Measurements from ENCODE around the gene SCAMP4. TPM values are rescaled to one million over a fixed set of nuclear protein-coding genes. Genes with fewer than 3 reads are reported as not detected.

SCAMP4 gene
- total RNA-seq, 3 donors from 2014 or later: 41.4 to 66.6 (median 44.6) TPM

DNA sequence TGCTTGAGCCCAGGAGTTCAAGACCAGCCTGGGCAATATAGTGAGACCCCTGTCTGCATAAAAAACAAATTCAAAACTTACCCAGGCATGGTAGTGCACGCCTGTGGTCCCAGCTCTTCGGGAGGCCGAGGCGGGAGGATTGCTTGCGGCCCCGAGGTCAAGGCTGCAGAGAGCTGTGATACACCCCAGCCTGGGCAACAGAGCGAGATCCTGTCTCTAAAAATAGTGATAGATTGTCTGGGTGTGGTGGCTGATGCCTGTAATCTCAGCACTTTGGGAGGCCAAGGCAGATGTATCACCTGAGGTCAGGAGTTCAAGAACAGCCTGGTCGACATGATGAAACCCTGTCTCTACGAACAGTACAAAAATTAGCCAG is 37.9 kb upstream of the SCAMP4 start:
- H3K27me3 ChIP-seq: no peaks in the 10 kb centered on the region
- H3K27ac ChIP-seq: no peak overlapping the region
- no peak for DNase-seq (ENCODE audit: low spot score in 2 of 2)
- H3K4me1 ChIP-seq: peaks cover under 1 to 5% of the 10 kb centered on the region in 2 donors
- H3K36me3 ChIP-seq: no peaks in the 10 kb centered on the region
- intact Hi-C loops (cut with DNase I; ENCODE audit: low total_unique reads): no loop called here
- TF ChIP-seq, protein P1, sequence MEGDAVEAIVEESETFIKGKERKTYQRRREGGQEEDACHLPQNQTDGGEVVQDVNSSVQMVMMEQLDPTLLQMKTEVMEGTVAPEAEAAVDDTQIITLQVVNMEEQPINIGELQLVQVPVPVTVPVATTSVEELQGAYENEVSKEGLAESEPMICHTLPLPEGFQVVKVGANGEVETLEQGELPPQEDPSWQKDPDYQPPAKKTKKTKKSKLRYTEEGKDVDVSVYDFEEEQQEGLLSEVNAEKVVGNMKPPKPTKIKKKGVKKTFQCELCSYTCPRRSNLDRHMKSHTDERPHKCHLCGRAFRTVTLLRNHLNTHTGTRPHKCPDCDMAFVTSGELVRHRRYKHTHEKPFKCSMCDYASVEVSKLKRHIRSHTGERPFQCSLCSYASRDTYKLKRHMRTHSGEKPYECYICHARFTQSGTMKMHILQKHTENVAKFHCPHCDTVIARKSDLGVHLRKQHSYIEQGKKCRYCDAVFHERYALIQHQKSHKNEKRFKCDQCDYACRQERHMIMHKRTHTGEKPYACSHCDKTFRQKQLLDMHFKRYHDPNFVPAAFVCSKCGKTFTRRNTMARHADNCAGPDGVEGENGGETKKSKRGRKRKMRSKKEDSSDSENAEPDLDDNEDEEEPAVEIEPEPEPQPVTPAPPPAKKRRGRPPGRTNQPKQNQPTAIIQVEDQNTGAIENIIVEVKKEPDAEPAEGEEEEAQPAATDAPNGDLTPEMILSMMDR (IDR thresholded peaks at IDR 0.05): no peak
- no peaks in the 10 kb centered on the region for H3K9me3 ChIP-seq
- H3K4me3 ChIP-seq: no peak overlapping the region

DNA sequence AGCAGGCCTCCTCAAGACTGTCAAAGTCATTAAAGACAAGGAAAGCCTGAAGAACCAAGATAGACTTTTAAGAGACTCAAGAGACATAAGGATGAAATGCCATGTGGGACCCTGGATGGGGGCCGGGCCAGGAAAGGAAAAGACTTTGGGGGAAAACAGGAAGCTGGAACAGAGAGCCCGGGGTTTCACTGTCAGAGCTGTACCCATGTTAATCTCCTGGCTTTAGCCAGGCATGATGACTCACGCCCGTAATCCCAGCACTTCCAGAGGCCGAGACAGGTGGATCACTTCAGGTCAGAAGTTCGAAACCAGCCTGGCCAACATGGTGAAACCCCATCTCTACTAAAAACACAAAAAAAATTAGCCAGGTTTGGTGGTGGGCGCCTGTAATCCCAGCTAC is 36.2 kb upstream of the SCAMP4 start:
- DNase-seq (ENCODE audit: low spot score in 2 of 2): no peak
- Histone ChIP-seq H3K36me3 (no peaks in the 10 kb centered on the region), H3K27me3 (no peaks in the 10 kb centered on the region), H3K4me3 (no peak overlapping the region), H3K9me3 (no peaks in the 10 kb centered on the region), H3K4me1 (peaks cover 15 to 20% of the 10 kb centered on the region in 2 donors), H3K27ac (no peak overlapping the region)
- intact Hi-C loops (cut with DNase I; ENCODE audit: low total_unique reads): no loop called here
- TF ChIP-seq POLR2A (IDR thresholded peaks at IDR 0.05) (no peak), POLR2AphosphoS5 (IDR thresholded peaks at IDR 0.05) (no peak)
- TF ChIP-seq, protein P1 (IDR thresholded peaks at IDR 0.05): no peak

DNA sequence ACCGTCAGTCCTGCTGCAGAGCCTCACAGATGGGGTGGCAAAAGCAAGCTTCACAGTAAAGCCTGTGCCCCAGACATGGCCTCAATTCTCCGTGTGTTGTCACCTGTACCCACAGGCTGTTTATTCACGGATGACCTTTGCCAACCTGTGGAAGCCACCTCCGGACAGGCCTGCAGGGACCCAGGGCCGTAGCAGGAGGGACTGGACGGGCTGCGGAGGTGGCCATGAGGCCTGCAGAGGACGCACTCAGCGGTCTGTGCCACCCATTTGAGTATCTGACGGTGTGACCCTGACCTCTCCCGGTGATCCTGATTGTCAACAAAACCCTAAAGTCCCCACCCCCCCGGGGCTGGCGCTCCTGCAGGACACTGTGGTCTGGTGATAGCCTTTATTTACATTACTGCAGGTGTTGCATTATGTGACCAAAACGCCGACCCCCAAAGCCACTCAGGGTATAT is 34.0 kb upstream of the SCAMP4 start:
- no peak for DNase-seq (ENCODE audit: low spot score in 2 of 2)
- intact Hi-C loops (cut with DNase I; ENCODE audit: low total_unique reads): no loop called here
- Histone ChIP-seq H3K4me3 (no peak overlapping the region), H3K27ac (no peak overlapping the region), H3K36me3 (no peaks in the 10 kb centered on the region), H3K27me3 (no peaks in the 10 kb centered on the region), H3K9me3 (no peaks in the 10 kb centered on the region), H3K4me1 (peaks cover 15 to 21% of the 10 kb centered on the region in 2 donors)
- TF ChIP-seq POLR2A (IDR thresholded peaks at IDR 0.05) (no peak), POLR2AphosphoS5 (IDR thresholded peaks at IDR 0.05) (no peak)
- TF ChIP-seq, protein P1 (IDR thresholded peaks at IDR 0.05): no peak

DNA sequence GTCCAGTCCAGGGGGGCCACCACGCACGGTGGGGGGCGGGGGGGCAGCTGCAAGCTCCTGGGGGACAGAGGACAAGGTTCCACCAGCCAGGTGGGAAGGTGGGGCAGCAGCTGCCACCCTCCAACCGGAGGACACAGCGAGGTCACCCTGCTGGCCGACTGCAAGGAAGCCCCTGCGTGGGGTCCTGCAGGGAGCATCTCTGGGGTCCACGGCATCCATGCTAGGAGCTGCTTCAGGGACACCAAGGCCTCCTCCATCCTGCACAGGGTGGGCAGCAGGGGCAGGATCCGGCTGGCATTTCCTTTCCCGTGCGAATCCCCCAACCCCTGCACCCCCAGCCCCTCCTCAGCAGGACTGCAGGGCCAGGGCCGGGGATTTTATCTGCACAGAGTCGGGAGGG is 33.6 kb upstream of the SCAMP4 start:
- H3K36me3 ChIP-seq: no peaks in the 10 kb centered on the region
- peaks cover 19 to 26% of the 10 kb centered on the region in 2 donors for H3K4me1 ChIP-seq
- intact Hi-C loops (cut with DNase I; ENCODE audit: low total_unique reads): no loop called here
- peak overlapping the region in 1 of 2 donors; percentile 95 for H3K27ac ChIP-seq
- no peaks in the 10 kb centered on the region for H3K27me3 ChIP-seq
- H3K9me3 ChIP-seq: no peaks in the 10 kb centered on the region
- no peak overlapping the region for H3K4me3 ChIP-seq
- TF ChIP-seq POLR2A (IDR thresholded peaks at IDR 0.05) (no peak), POLR2AphosphoS5 (IDR thresholded peaks at IDR 0.05) (no peak)
- TF ChIP-seq, protein P1 (IDR thresholded peaks at IDR 0.05): no peak
- no peak for DNase-seq (ENCODE audit: low spot score in 2 of 2)

DNA sequence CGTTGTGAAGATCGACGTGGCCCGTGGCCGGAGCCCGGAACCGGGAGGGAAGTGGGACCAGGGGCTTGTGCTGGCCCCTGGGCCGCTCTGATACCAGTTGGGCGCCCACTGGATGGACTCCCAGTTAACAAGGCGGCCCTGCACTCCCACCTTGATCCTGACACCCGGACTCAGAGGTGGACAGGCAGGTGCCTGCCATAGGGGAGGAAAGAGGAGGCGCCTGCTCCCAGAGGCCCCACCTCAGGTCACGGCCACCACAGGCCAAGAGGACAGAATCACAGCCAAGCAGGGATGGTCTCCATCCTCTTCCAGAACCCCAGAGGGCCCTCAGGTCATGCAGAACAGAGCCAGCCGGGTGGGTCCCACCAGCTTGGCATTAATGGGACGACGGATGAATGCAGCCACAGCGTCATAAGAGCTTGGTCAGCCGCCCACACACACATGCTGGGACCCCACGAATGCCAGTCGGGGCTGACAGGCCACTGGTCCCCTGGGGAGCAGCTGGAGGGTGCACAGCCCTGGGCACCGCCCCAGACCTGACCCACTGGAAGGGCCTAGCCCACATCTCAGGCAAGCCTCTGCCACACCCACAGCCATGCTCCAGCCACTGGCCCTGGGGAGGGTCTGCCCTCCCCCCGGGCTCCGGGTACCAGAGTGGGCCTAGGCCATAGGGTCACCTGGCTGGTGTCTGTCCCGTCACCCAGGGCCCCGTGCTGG is 32.2 kb upstream of the SCAMP4 start:
- Histone ChIP-seq H3K4me1 (peaks cover 20 to 27% of the 10 kb centered on the region in 2 donors), H3K27me3 (no peaks in the 10 kb centered on the region), H3K9me3 (no peaks in the 10 kb centered on the region), H3K4me3 (peak overlapping the region in 2 of 3 donors; percentile 65 to 76), H3K27ac (peak overlapping the region; percentile 87 to 95), H3K36me3 (no peaks in the 10 kb centered on the region)
- TF ChIP-seq POLR2AphosphoS5 (IDR thresholded peaks at IDR 0.05) (no peak), POLR2A (IDR thresholded peaks at IDR 0.05) (no peak)
- TF ChIP-seq, protein P1 (IDR thresholded peaks at IDR 0.05): no peak
- intact Hi-C loops (cut with DNase I; ENCODE audit: low total_unique reads): no loop called here
- no peak for DNase-seq (ENCODE audit: low spot score in 2 of 2)
